SK-N-SH (cell line): ENCODE data around the gene CYP26C1. TPM values are rescaled to one million over a fixed set of nuclear protein-coding genes. Genes with fewer than 3 reads are reported as not detected.

ENCODE experiments used
- CTCF ChIA-PET: fragments of 300-600, 350-600 bp; formaldehyde crosslinking; extraction: SDS; loops from one replicate; lab custom pipeline; 2021; lab: Yijun Ruan, JAX
- POLR2A ChIA-PET: fragments of 350-600 bp; sonication (Branson Sonifier 250); formaldehyde crosslinking; extraction: SDS; loops from one replicate; lab custom pipeline; 2020; ENCODE audit warnings: antibody characterized with exemption, inconsistent platforms; lab: Yijun Ruan, JAX
- DNase-seq: peaks from one replicate; pipeline ENCODE4 v3.0.0; 2012
- H2AFZ ChIP-seq: fragments of 200-600 bp; sonication (generic); 2 replicates; pipeline ENCODE4 v1.8.1; 2016; ENCODE audit warnings: antibody characterized with exemption, mild to moderate bottlenecking, low read depth
- H3F3A ChIP-seq: fragments of 200-600 bp; sonication (generic); replicated peaks from 2 replicates; pipeline ENCODE3; 2016; ENCODE audit warnings: antibody characterized with exemption, mild to moderate bottlenecking; ENCODE audit not compliant: insufficient read depth
- H3K27ac ChIP-seq, 2 experiments: fragments of 200-500 bp in 1 of 2; fragments of 200-600 bp in 1 of 2; sonication (Bioruptor generic) in 1 of 2; sonication (generic), shearing (Covaris generic) in 1 of 2; 2 replicates each; pipeline versions ENCODE4 v1.5.1 to v1.6.1; 2014 to 2016; ENCODE audit warnings: low read depth in 2 of 2, inconsistent platforms in 1 of 2, low read length in 1 of 2, mild to moderate bottlenecking in 1 of 2, mixed read lengths in 1 of 2
- H3K27me3 ChIP-seq: fragments of 200-600 bp; sonication (generic), shearing (Covaris generic); 2 replicates; pipeline ENCODE4 v1.6.1; 2016; ENCODE audit warnings: mixed run types; ENCODE audit not compliant: insufficient read depth
- H3K36me3 ChIP-seq, 2 experiments: fragments of 200-500 bp in 1 of 2; fragments of 200-600 bp in 1 of 2; sonication (Bioruptor generic) in 1 of 2; sonication (generic) in 1 of 2; replicated peaks in 1 of 2; 2 replicates each; pipeline versions ENCODE3 to v1.5.1; 2014 to 2016; ENCODE audit warnings: low read length in 1 of 2, mild to moderate bottlenecking in 1 of 2; ENCODE audit not compliant: insufficient read depth in 2 of 2, control insufficient read depth in 1 of 2
- H3K4me1 ChIP-seq, 2 experiments: fragments of 200-500 bp in 1 of 2; fragments of 200-600 bp in 1 of 2; sonication (Bioruptor generic) in 1 of 2; sonication (generic), shearing (Covaris generic) in 1 of 2; 2 replicates each; pipeline versions ENCODE4 v1.5.1 to v1.6.1; 2014 to 2016; ENCODE audit warnings: low read depth in 1 of 2, low read length in 1 of 2, mixed run types in 1 of 2; ENCODE audit not compliant: insufficient read depth in 2 of 2, control insufficient read depth in 1 of 2
- H3K4me2 ChIP-seq: fragments of 200-600 bp; sonication (generic), shearing (Covaris generic); 2 replicates; pipeline ENCODE4 v1.6.1; 2017; ENCODE audit warnings: mixed run types
- H3K4me3 ChIP-seq, 2 experiments: fragments of 200-500 bp in 1 of 2; fragments of 200-600 bp in 1 of 2; sonication (Bioruptor generic) in 1 of 2; sonication (generic), shearing (Covaris generic) in 1 of 2; 2 replicates each; pipeline versions ENCODE4 v1.5.1 to v1.8.1; 2014 to 2016; ENCODE audit warnings: low read depth in 2 of 2, inconsistent platforms in 1 of 2, low read length in 1 of 2, mild to moderate bottlenecking in 1 of 2, mixed read lengths in 1 of 2, moderate library complexity in 1 of 2
- H3K79me2 ChIP-seq: fragments of 200-600 bp; sonication (generic); 2 replicates; pipeline ENCODE4 v1.8.1; 2017; ENCODE audit warnings: mild to moderate bottlenecking; ENCODE audit not compliant: insufficient read depth
- H3K9ac ChIP-seq: fragments of 200-600 bp; sonication (generic); 2 replicates; pipeline ENCODE4 v1.6.1; 2017; ENCODE audit warnings: mixed run types
- H3K9me2 ChIP-seq: fragments of 200-600 bp; sonication (generic); 2 replicates; pipeline ENCODE4 v1.6.1; 2017; ENCODE audit warnings: mixed run types
- H3K9me3 ChIP-seq: fragments of 200-600 bp; sonication (generic); 2 replicates; pipeline ENCODE4 v1.6.1; 2017; ENCODE audit warnings: mixed run types, mild to moderate bottlenecking, moderate library complexity
- H4K20me1 ChIP-seq: fragments of 200-600 bp; sonication (generic); 2 replicates; pipeline ENCODE4 v1.6.1; 2017; ENCODE audit warnings: mild to moderate bottlenecking, mixed run types; ENCODE audit not compliant: insufficient read depth
- CTCF ChIP-seq: fragments of 200-600 bp; sonication (generic); IDR thresholded peaks from 2 replicates; pipeline ENCODE4 v1.6.1; 2017; ENCODE audit warnings: antibody characterized with exemption, mild to moderate bottlenecking, moderate library complexity
- ELF1 ChIP-seq: IDR thresholded peaks from 2 replicates; pipeline ENCODE4 v1.4.0; 2012
- FOXM1 ChIP-seq: IDR thresholded peaks from 2 replicates; pipeline ENCODE4 v1.4.0; 2012; ENCODE audit warnings: low read depth, mild to moderate bottlenecking
- IRF3 ChIP-seq: fragments of 150-350 bp; IDR thresholded peaks from 2 replicates; pipeline ENCODE4 v1.6.1; 2016; ENCODE audit warnings: mild to moderate bottlenecking, low read depth, low read length
- MAX ChIP-seq: IDR thresholded peaks from 2 replicates; pipeline ENCODE4 v1.4.0; 2012; ENCODE audit warnings: low read depth
- MEF2A ChIP-seq: IDR thresholded peaks from 2 replicates; pipeline ENCODE4 v1.4.0; 2012; ENCODE audit warnings: low read depth, borderline replicate concordance
- MXI1 ChIP-seq: IDR thresholded peaks from 2 replicates; pipeline ENCODE4 v1.6.1; 2012; ENCODE audit warnings: mild to moderate bottlenecking, low read depth, low read length, improper control_type of control experiment
- NFIC ChIP-seq: IDR thresholded peaks from 2 replicates; pipeline ENCODE4 v1.4.0; 2012; ENCODE audit warnings: borderline replicate concordance
- RAD21 ChIP-seq: IDR thresholded peaks from 2 replicates; pipeline ENCODE4 v1.6.1; 2012; ENCODE audit warnings: mild to moderate bottlenecking, low read length
- SMC3 ChIP-seq: IDR thresholded peaks from 2 replicates; pipeline ENCODE4 v1.6.1; 2012; ENCODE audit warnings: low read depth, low read length, improper control_type of control experiment
- YY1 ChIP-seq: IDR thresholded peaks from 2 replicates; pipeline ENCODE4 v1.4.0; 2012; ENCODE audit warnings: low read depth, mild to moderate bottlenecking
- WGBS: methylation state at CpG from one replicate; pipeline ENCODE4 v1.1.6; 2017; ENCODE audit warnings: low lambda C conversion rate; 5-methylcytosine and 5-hydroxymethylcytosine counted together
- polyA plus RNA-seq, 3 experiments: library from polyadenylated mRNA; depleted of rRNA; stranded (reverse); fragments of >200 nt; gene quantifications; 2 replicates each; pipeline ENCODE4 v1.2.3, GENCODE V29; 2012
- TF ChIP-seq, protein P1 (sequence below): IDR thresholded peaks from 2 replicates; pipeline ENCODE4; 2012

Gene CYP26C1
- polyA plus RNA-seq, 1 of the 3 experiments (the other 2 are of a cell fraction) = not detected

GRCh38 chr10:93113042-93113441 is 52.4 kb downstream of the CYP26C1 start:
- Histone ChIP-seq H3K9me3 (no peaks in the 10 kb centered on the region), H3K9me2 (no peaks in the 10 kb centered on the region), H3K4me1 (no peaks in the 10 kb centered on the region), H4K20me1 (no peaks in the 10 kb centered on the region), H3K27ac (no peak overlapping the region), H3K36me3 (no peaks in the 10 kb centered on the region), H3K79me2 (no peaks in the 10 kb centered on the region), H3K9ac (no peak overlapping the region), H3F3A (no peaks in the 10 kb centered on the region), H3K4me2 (no peak overlapping the region), H3K4me3 (no peak overlapping the region), H3K27me3 (no peaks in the 10 kb centered on the region; the same call in 1 of the 2 replicates), H2AFZ (no peak overlapping the region)
- 0% methylated on average over 2 of the region's 2 CpGs for WGBS
- no peak for DNase-seq
- ChIA-PET POLR2A (no interaction called here), CTCF (interaction anchor here (0.6 to 1.2 kb wide), 2 partner anchors 33 to 177 kb away, joined by 3 read pairs; no protein-coding TSS in a partner anchor)
- TF ChIP-seq MXI1 = no peak
- TF ChIP-seq MEF2A = no peak
- no peak for TF ChIP-seq MAX
- no peak for TF ChIP-seq ELF1
- TF ChIP-seq NFIC = no peak
- TF ChIP-seq CTCF = no peak
- TF ChIP-seq, protein P1, sequence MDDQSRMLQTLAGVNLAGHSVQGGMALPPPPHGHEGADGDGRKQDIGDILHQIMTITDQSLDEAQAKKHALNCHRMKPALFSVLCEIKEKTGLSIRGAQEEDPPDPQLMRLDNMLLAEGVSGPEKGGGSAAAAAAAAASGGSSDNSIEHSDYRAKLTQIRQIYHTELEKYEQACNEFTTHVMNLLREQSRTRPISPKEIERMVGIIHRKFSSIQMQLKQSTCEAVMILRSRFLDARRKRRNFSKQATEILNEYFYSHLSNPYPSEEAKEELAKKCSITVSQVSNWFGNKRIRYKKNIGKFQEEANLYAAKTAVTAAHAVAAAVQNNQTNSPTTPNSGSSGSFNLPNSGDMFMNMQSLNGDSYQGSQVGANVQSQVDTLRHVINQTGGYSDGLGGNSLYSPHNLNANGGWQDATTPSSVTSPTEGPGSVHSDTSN = no peak

DNA sequence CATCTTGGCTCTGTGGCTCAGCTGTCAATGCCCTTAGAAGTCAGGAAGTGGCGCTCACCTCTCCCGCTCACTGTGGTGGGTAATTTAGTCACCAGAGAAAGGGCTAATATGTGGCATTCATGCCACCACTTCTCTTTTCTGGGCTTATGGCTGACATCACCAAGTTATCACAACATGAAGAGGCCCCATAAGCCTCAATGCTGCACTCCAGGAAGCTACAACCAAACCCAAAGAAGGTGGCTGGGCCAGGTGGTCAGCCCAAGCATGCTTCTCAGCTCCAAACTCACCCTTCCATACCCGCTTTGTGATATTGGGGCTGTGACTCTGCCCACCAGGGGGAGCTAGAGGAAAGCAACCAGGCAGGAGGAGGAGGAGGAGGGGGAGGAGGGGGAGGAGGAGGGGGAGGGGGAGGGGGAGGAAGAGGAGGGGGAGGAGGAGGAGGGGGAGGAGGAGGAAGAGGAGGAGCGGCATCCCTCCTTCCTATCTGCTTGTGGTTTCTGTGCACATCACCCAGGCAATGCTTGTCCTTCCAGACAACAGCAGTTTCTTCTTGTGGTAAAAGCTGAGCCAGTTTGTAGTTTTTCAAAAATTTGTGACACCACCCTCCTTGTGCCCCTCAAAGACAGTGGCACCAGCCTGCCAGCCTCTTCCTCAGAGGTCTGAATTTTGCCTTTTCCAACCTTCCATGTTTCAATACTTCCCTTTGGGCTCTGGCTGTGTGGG is 55.2 kb downstream of the CYP26C1 start:
- POLR2A ChIA-PET = no interaction called here
- Histone ChIP-seq H3K4me3 (no peak overlapping the region), H3K4me2 (no peak overlapping the region), H3K4me1 (no peaks in the 10 kb centered on the region), H3K79me2 (no peaks in the 10 kb centered on the region), H2AFZ (no peak overlapping the region), H3K9me2 (no peaks in the 10 kb centered on the region), H3K9ac (no peak overlapping the region), H3K36me3 (no peaks in the 10 kb centered on the region), H3K9me3 (no peaks in the 10 kb centered on the region)
- CTCF ChIA-PET = interaction anchor here (0.6 to 2.2 kb wide), 32 partner anchors 9 to 372 kb away, joined by 3 to 27 read pairs (median 4); no protein-coding TSS in a partner anchor
- peak; percentile 49 for TF ChIP-seq RAD21
- no peak for TF ChIP-seq FOXM1
- no peak for TF ChIP-seq IRF3
- TF ChIP-seq YY1 = no peak
- TF ChIP-seq SMC3 = peak; percentile 41; the same call in 1 of the 2 replicates
- TF ChIP-seq CTCF = peak; percentile 43
- TF ChIP-seq, all 33 proteins: peak for 3
- Histone ChIP-seq H3K27me3 (no peaks in the 10 kb centered on the region; the same call in 1 of the 2 replicates), H3F3A (no peaks in the 10 kb centered on the region), H4K20me1 (no peaks in the 10 kb centered on the region), H3K27ac (no peak overlapping the region)
- 60% methylated on average over 4 of the region's 4 CpGs for WGBS
- peak; percentile 69 for DNase-seq
